ENCODE measurements around the gene CFAP91.
"Not testable (repeated sequence)": the region's sequence is repeated elsewhere in the genome, so short reads cannot be mapped to it uniquely, and the experiment has no call there.

The CFAP91 gene

GRCh38 chr3:119677641-119677934 lies 25.2 kb upstream of the CFAP91 start:
- no peak for DNase-seq (ENCODE audit: low read depth)

GRCh38 chr3:119678209-119678608 lies 24.6 kb upstream of the CFAP91 start:
- not testable (repeated sequence) for DNase-seq (ENCODE audit: low read depth)

- no peak for DNase-seq (ENCODE audit: low read depth)
Observed at GRCh38 chr3:119679874-119680273, 22.9 kb upstream of the CFAP91 start.

- no peak for DNase-seq (ENCODE audit: low read depth)
Observed at GRCh38 chr3:119681279-119681678, 21.5 kb upstream of the CFAP91 start.

- no peak for DNase-seq (ENCODE audit: low read depth)
Observed at GRCh38 chr3:119683421-119683820, 19.4 kb upstream of the CFAP91 start.

GRCh38 chr3:119690043-119690656 lies 12.7 kb upstream of the CFAP91 start:
- DNase-seq (ENCODE audit: low read depth): no peak

- DNase-seq (ENCODE audit: low read depth): no peak
Observed at GRCh38 chr3:119695480-119695879, 7.3 kb upstream of the CFAP91 start.

GRCh38 chr3:119697394-119697793 lies 5.4 kb upstream of the CFAP91 start:
- DNase-seq (ENCODE audit: low read depth): no peak

- DNase-seq (ENCODE audit: low read depth): no peak
Observed at GRCh38 chr3:119700269-119700919, 2.4 kb upstream of the CFAP91 start.

- DNase-seq (ENCODE audit: low read depth): no peak
Observed at GRCh38 chr3:119700920-119701734, 1.7 kb upstream of the CFAP91 start.

- no peak for DNase-seq (ENCODE audit: low read depth)
Observed at GRCh38 chr3:119703820-119704531, 1.2 kb downstream of the CFAP91 start.

GRCh38 chr3:119715105-119715504 lies 12.3 kb downstream of the CFAP91 start:
- DNase-seq (ENCODE audit: low read depth): no peak

- no peak for DNase-seq (ENCODE audit: low read depth)
Observed at GRCh38 chr3:119716998-119717397, 14.2 kb downstream of the CFAP91 start.

GRCh38 chr3:119717520-119717919 lies 14.7 kb downstream of the CFAP91 start:
- no peak for DNase-seq (ENCODE audit: low read depth)

- DNase-seq (ENCODE audit: low read depth): no peak
Observed at GRCh38 chr3:119723022-119723421, 20.2 kb downstream of the CFAP91 start.

- DNase-seq (ENCODE audit: low read depth): no peak
Observed at GRCh38 chr3:119726909-119727308, 24.1 kb downstream of the CFAP91 start.

GRCh38 chr3:119729996-119730395 lies 27.2 kb downstream of the CFAP91 start:
- no peak for DNase-seq (ENCODE audit: low read depth)

- no peak for DNase-seq (ENCODE audit: low read depth)
Observed at GRCh38 chr3:119731560-119732343, 28.9 kb downstream of the CFAP91 start.

- no peak for DNase-seq (ENCODE audit: low read depth)
Observed at GRCh38 chr3:119733812-119734211, 31.0 kb downstream of the CFAP91 start.

GRCh38 chr3:119738741-119739140 lies 35.9 kb downstream of the CFAP91 start:
- DNase-seq (ENCODE audit: low read depth): no peak

GRCh38 chr3:119741657-119742590 lies 39.1 kb downstream of the CFAP91 start:
- no peak for DNase-seq (ENCODE audit: low read depth)

All from non-pigmented ciliary epithelial cell (primary cell).